Fibroblast of skin of scalp (primary cell): ENCODE results near the gene LMTK3. TPM values are rescaled to one million over a fixed set of nuclear protein-coding genes. Genes with fewer than 3 reads are reported as not detected.

ENCODE experiments used
- DNase-seq: peaks from one replicate; pipeline ENCODE4 v3.0.0-alpha.2; 2013
- polyA plus RNA-seq, 2 experiments: library from polyadenylated mRNA; unstranded; fragments of 120-200 nt; gene quantifications; one replicate each; pipeline ENCODE4 v1.2.1, GENCODE V29; 2013; ENCODE audit not compliant: insufficient read length in 2 of 2

LMTK3 gene, protein sequence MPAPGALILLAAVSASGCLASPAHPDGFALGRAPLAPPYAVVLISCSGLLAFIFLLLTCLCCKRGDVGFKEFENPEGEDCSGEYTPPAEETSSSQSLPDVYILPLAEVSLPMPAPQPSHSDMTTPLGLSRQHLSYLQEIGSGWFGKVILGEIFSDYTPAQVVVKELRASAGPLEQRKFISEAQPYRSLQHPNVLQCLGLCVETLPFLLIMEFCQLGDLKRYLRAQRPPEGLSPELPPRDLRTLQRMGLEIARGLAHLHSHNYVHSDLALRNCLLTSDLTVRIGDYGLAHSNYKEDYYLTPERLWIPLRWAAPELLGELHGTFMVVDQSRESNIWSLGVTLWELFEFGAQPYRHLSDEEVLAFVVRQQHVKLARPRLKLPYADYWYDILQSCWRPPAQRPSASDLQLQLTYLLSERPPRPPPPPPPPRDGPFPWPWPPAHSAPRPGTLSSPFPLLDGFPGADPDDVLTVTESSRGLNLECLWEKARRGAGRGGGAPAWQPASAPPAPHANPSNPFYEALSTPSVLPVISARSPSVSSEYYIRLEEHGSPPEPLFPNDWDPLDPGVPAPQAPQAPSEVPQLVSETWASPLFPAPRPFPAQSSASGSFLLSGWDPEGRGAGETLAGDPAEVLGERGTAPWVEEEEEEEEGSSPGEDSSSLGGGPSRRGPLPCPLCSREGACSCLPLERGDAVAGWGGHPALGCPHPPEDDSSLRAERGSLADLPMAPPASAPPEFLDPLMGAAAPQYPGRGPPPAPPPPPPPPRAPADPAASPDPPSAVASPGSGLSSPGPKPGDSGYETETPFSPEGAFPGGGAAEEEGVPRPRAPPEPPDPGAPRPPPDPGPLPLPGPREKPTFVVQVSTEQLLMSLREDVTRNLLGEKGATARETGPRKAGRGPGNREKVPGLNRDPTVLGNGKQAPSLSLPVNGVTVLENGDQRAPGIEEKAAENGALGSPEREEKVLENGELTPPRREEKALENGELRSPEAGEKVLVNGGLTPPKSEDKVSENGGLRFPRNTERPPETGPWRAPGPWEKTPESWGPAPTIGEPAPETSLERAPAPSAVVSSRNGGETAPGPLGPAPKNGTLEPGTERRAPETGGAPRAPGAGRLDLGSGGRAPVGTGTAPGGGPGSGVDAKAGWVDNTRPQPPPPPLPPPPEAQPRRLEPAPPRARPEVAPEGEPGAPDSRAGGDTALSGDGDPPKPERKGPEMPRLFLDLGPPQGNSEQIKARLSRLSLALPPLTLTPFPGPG (N-terminal part only)
- polyA plus RNA-seq (2013, experiment 1 of 2; ENCODE audit: insufficient read length) = 1.8 TPM
- 1.8 TPM for polyA plus RNA-seq (2013, experiment 2 of 2; ENCODE audit: insufficient read length)

DNA sequence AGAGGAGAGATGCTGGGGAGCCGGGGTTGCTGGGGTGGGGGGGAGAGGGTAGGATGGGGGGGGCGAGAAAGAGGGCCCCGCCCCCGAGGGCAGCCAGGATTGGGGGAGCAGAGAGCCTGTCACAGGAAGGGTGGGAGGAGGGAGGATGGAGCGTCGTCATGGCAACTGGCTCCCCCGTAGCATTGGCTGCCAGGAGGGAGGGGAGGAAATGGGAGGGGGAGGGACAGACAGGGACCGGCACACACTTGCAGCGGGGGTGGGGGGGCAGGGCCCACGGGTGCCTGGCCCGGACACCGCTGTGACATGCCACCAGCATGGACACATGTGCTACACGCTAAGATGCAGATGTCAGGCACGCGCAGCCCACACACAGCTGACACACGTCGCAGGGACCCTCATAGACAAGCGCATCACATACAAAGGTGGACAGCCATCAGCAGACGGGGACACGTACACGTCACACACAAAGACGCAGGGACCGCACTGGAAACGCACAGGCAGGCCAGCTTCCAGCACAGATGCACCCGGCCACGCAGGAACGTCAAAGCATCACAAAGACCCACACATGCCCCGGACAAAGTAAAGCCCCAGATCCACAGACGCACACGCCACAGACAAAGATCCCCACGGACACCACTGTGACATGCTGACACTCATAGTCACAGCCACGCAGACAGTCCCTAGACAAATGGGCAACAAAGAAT lies at the start of gene LMTK3:
Gene LMTK3 (minus strand): TSS at position 36 of the 704 bp plus-strand sequence. CDS start 259 bp downstream, outside the sequence.
- DNase-seq = peak; percentile 59

DNA sequence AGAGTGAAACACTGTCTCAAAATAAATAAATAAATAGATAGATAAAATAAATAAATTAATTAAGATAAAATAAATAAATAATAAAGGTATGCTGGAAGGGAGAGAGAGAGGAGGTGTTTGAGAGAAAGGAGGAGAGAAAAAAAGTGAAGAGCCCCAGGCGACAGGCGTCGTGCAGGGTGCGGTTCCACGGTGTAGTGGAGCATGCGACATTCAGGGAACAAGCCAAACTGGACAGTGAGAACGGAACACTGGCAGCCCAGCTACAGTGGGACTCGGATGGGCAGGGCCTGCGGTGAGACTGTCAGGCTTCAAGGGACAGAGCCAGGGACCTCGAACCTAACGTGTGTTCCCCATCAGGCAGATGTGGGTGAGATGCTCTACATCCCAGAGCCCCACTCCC lies 49.8 kb upstream of the LMTK3 start:
- DNase-seq = no peak

DNA sequence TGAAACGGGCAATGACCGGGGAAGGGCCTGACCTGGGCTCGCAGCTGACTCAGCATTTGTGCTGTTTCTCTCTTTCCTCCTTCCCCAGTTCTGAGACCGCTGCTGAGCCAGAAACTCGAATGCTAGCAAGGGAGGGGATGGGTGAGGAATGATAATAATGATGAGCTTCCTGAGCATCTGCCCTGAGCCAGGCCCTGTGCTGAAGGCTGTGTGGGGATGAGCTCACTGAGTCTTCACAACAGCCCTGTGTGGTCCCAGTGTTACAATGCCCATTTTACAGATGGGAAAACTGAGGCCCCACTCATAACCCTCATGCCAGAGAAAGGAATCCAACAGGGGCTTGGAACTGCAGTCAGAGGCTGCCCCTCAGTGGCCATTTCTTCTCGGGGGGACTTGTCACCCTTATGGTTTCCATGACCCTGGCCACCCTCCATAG lies 48.5 kb upstream of the LMTK3 start:
- peak; percentile 17 for DNase-seq

DNA sequence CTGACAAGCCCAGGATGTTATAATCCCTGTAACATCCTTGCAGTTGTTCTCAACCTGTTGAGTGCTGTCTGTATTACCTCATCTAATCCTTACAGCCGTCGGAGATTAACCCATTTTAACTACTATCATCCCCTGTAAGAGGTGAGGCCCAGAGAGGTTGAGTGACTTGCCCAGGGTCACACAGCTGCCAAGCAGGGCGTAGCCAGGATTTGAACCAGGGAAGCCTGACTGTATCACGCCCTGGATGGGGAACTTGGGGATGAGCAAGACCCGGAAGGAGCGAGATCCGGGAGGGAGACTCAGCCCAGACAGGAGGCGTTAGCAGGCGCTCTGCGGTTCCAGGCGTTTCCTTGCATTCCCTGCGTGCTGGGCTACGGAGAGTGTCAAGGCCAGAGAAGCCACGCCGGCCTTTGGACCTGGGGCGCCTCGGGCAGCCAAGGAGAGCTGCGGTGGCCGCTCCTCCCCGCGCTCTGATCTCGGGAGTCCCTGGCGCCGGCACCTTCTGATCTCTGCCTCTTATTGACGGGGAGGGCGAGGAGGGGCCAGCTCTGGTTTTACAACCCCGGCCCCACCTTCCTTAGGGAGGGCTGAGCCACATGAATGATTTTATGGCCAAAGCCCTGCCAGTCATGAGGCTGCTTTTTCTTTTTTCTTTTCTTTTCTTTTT lies 46.5 kb upstream of the LMTK3 start:
- DNase-seq = peak; percentile 47

DNA sequence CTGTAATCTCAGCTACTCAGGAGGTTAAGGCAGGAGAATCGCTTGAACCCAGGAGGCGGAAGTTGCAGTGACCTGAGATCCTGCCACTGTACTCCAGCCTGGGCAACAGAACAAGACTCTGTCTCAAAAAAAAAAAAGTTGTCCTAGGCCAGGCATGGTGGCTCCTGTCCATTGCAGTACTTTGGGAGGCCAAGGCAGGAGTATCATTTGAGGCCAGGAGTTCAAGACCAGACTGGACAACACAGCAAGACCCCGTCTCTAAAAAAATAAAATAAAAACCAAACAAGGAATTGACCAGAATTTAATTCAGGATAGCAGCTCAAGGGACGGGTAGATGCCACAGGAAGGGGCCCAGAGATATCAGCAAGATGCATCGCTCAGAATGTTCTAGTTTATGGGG lies 45.2 kb upstream of the LMTK3 start:
- no peak for DNase-seq

DNA sequence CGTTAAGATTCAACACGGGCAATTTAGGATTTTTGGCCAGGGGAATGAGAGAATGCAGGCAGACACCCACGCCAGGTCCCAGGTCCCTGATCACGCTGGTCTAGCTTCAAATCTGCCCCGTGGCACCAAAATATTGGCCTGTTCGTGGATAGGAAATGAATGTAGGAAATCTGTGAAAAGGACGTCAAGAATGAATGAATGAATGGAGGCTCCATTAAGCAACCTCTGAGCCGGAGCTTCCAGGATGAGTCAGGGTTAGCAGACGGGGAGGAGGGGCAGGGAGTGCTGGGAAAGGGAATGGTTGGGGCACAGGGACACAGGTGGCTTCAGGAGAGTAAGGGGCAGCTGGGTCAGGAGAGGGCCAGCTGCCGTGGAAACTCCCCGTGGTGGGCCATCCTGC lies 44.5 kb upstream of the LMTK3 start:
- DNase-seq = peak; percentile 24

DNA sequence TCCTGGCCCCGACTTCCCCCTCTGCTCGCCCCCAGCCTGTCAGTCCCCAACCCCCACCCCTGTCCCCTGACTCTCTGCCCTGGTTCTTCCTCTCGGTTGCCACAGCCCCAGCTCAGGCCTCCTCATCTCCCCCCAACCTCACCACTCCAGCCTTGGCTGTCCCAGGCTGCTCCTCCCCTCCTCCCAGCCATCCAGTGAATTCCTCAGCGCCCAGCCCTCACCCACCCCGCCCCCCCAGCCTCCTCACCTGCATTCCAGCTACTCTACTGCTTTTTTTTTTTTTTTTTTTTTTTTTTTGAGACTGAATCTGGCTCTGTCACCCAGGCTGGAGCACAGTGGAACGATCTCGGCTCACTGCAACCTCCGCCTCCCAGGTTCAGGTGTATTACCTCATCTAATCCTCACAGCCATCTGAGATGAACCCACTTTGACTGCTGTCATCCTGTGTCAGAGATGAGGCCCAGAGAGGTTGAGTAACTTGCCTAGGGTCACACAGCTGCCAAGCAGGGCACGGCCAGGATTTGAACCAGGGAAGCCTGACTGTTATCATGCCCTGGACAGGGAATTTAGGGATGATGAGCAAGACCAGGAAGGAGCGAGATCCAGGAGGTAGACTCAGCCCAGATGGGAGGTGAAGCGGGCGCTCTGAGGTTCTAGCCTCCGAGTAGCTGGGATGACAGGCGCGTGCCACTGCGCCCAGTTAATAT lies 42.9 kb upstream of the LMTK3 start:
- DNase-seq = no peak

DNA sequence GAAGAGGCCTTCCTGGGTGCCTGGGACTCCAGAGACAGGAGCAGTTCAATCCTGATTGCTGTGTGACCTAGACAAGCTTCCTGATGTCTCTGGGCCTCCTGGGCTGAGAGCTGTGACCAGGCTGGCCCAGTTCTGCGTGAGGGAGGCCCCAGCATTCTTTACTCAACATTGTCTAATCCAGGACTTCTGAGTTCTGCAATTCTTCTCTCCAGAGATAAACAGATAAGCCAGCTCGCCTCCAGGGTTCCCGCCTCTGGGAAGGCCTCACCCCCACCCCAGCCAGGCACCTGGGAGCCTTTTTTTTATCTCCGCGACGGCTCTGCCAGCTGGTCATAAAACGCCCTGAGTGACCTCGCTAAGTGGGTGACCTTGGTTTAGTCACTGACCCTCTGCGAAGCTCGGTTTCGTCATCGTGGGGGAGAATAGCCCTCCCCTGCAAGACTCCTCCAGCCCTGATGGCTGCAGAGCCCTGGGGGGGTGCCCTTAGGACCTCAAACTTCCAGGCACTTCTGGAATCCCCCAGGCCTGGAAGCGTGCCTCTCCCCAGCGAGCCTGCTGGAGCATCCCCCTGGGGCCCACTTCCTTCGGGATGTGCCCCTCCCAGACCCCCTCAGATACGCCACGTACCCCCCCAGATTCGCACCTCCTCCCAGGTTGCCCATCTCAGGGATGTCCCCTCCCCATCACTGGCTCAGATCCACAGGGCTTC lies 42.2 kb upstream of the LMTK3 start:
- DNase-seq = peak; percentile 22

DNA sequence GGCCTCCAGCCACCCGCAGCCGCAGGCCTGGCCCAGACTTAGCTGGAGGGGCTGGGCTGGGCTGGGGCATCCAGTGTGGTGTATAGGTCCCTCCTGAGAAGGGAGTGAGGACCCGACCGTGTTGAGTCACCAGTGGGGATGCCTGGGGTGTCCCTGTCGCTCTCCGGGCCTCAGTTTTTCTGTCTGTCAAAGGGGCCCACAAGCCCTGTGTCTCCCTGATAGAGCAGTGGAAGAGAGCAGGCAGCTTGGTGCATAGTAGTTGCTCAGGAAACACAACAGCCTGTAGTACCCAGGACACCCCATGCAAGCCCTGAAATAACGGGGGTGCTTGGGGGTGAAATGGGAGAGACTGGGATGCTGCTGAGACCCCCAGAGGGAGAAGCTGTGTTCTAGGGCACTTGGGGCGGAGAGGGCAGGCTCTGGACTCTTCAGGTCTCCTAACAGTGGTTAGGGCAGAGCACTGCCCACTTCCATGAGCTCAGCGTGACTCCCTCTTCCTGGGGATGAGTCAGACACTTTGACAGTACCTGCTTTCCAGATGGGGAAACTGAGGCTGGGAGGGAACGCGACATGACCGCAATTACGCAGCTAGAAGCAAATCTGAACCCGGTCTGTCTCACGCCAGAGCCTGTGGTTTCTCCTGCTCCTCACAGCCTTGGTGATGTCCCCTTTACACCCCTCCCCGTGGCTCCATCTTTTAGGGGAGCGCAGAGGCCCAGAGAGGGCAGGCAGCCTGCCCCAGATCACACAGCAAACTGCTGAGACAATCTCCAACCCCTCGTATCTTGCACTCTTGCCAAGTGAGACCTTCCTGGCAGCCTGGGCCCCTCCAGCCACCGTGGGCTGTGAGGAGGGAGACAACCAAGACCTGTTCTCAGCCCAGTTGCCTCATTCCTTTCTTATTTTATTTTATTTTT lies 41.0 kb upstream of the LMTK3 start:
- DNase-seq = no peak

DNA sequence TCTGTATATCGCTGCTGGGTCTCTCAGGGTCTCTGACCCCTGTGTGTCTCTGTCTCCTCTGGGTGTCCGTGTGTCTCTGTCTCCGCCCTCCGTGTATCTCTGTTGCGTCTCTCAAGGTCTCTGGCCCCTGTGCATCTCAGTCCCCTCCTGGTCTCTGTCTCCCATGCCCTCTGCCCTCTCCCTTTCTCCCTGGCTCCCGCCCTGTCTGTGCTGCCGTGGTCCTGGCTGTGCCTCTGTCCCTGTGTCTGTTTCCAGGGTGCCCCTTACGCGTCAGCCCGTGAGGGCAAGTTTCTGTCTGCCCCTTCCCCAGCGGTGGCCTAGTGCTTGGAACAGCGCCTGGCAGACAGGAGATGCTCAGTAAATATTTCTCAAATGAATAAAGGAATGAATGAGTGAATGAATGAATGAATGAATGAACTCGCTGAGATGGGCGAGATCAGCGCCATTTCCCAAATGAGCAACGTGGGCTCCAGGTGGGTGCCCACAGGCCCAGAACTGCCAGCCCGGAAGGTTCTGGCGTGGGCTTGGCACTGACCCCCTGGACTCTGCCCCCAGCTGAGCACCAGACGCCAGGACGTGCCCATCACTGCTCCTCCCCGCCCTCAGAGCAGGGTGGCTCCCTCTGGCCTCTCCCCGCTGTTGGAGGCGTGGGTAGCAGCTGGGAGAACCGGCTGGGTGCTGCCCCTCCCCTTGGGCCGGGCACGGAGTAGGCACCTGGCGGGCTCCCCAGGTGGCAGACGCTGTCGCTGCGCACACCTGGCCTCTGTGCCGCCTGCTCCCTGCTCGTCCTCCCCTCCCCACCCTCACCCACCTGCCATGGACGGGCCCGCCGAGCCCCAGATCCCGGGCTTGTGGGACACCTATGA lies 40.0 kb upstream of the LMTK3 start, which contains the start of gene SULT2B1:
Gene SULT2B1 (plus strand): TSS at position 736 of the 866 bp plus-strand sequence. CDS start 81 bp downstream, at position 817.
- DNase-seq = no peak

DNA sequence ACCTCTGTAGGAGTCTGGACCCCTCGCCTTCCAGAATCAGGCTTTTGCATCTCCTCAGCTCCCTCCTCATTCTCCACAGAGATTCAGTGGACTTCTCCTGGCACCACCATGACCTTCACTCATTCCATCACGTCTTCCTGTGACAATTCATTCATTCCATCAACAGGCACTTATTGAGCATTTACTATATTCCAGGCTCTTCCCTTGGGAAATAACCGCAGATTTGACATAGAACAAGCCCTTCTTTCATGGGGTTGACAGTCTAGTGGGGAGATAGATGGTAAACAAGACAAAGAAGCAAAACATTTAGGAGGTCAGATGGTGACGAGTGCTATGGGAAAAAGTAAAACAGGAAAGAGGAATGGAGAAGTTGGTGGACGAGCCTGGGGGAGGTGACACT lies 37.7 kb upstream of the LMTK3 start:
- DNase-seq = no peak

DNA sequence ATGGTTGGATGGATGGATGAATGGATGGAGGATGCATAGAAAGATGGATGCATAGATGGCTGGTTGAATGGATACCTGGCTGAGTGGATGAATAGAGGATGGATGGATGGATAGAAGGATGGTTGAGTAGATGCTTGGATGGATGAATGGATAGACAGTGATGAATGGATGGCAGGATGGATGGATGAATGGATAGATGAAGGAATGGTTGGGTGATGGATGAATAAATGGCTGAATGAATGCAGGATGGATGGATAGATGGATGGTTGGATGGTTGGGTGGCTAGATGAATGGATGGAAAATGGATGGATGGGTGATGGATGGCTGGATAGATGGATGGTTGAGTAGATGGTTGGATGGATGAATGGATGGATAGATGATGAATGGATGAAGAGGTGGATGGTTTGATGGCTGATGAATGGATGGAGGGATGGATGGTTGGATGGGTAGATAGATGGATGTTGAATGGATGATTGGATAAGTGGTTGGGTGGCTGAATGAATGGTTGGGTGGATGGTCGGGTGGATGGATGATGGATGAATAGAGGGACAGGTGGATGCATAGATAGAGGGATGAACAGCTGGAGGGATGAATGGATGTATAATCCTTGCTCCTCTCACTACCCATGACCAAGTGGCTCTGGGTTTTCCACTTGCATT lies 36.7 kb upstream of the LMTK3 start:
- no peak for DNase-seq

DNA sequence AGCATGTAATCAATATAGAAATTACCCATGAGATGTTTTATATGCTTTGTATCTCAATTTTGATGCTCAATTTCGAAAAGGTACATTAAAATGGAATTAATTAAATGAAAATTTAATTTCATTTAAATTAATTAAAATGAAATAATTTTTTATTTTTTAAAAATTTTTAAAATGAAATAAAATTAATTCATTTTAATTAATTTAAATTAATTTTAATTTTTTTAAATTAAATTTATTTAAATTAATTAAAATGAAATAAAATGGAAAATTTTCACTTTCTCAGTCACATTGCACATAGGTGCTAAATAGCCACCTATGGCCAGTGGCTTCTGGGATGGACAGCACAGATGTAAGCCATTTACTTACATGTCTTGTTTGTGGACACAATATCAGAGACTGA lies 36.1 kb upstream of the LMTK3 start:
- DNase-seq = no peak

DNA sequence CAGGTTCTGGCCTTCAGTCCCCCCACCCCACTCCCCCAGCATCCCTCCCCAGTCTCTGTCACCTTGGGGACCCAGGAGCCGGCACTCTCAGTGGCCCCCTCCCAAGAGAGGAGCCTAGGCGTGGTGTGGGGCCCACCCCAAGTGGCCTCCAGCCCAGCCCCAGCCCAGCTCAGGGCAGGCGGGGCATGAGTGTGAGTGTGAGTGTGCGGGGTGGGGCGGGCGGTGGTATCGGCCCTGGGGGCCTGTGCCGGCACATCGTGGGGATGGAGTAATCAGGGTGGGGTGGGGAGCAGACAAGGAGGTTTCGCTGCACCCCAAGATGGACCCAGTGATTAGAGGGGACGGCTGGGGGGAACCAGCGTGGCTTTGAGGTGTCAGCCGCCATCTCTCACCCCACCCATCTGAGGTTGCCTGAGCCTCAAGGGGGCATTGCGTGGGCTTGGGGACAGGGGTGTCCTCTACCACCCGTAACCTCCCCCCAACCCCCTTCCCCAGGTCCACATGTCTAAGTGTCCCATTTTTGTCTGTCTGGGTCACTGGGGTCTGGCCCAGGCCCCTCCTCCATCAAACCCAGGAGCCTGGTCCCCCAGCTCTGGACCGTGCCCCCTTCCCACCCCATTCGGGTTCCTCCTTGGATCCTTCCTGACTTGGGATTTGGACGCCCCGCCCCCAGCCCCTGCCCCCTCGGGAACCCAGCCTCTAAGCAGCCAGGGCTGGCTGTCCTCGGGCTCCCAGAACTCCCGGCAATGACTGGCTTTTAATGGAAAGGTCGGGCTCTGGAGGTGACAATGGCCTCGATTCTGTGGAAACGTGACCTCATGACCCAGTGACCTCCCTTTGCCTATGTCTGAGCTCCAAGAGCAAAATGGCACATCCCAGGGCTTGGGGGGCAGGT lies 33.5 kb upstream of the LMTK3 start:
- no peak for DNase-seq

DNA sequence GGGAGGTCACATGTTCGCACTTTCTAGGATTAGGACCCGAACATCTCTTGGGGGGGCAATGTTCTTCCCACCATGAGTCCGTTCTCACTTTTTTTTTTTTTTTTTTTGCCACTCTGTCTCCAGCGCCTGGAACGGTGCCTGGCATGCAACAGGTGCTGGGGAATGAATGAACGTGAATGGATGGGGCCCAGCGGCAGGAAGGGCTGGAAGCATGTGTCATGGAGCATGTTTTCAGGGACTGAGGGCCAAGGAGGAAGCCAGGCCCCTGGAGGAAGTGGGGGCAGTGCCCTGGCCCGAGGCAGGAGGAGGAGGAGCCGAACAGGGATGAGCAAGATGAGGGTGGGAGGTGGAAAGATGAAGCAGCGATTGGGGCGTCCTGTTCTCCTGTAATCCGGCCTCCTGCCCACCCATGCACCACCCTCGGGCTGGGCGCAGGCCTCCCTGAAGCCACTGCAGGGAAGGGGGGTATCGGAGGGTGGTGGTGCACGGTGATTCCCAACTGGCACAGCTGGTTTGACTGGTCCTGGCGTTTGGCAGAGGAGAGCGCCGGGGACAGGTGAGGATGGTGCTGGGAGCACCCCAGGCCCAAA lies 31.6 kb upstream of the LMTK3 start:
- DNase-seq = peak; percentile 13

DNA sequence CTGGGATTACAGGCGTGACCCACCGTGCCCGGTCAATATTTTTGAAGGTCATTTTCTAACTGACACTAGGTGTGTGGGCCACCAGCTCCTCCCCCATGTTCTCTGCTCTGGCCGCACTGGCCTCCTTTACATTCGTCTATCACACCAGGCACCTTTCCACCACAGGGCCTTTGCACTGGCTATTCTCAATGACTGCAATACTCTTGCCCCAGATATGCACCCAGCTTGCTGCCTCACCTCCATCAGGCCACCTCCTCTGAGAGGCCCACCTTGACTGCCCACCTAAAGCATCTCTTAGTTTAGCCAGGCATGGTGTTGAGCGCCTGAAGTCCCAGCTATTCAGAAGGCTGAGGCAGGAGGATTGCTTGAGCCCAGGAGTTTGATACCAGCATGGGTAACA lies 30.2 kb upstream of the LMTK3 start:
- no peak for DNase-seq
